GM12878 (cell line): ENCODE data around the gene TM4SF18. TPM values are rescaled to one million over a fixed set of nuclear protein-coding genes. Genes with fewer than 3 reads are reported as not detected.

Source experiments
- ATAC-seq: fragments of 200-7000 bp; cut with Tn5 transposase; 3 replicates; pipeline ENCODE4 v1.9.1; 2020; ENCODE audit warnings: mild to moderate bottlenecking, moderate library complexity
- BruUV-seq: library from RNA; stranded (reverse); fragments of 400-500 nt; replicated peaks from 2 replicates; lab custom pipeline; 2021; lab: Mats Ljungman, UMichigan
- CTCF ChIA-PET: fragments of 300-600 bp; sonication (Branson Sonifier 250); formaldehyde crosslinking; extraction: SDS; loops from one replicate; lab custom pipeline; 2021; ENCODE audit warnings: inconsistent platforms; lab: Yijun Ruan, JAX
- POLR2A ChIA-PET: fragments of 350-600 bp; formaldehyde crosslinking; extraction: SDS; loops from one replicate; lab custom pipeline; 2021; ENCODE audit warnings: inconsistent platforms; lab: Charles Lee
- RAD21 ChIA-PET: fragments of 300-600 bp; sonication (Branson Sonifier 250); formaldehyde crosslinking; loops from one replicate; lab custom pipeline; 2023; ENCODE audit warnings: antibody characterized with exemption; ENCODE audit not compliant: unreplicated experiment; lab: Charles Lee
- SMC1A ChIA-PET: fragments of 300-600 bp; sonication (Branson Sonifier 250); formaldehyde crosslinking; loops from one replicate; lab custom pipeline; 2023; ENCODE audit not compliant: unreplicated experiment, uncharacterized antibody; lab: Charles Lee
- DNase-seq: peaks from one replicate; pipeline ENCODE4 v3.0.0-alpha.2; 2011; ENCODE audit warnings: low read depth, low spot score
- FAIRE-seq: peaks from 3 replicates; lab custom pipeline; 2011; peaks lifted over from hg19 to GRCh38; lab: Jason Lieb, UNC
- H2AFZ ChIP-seq: 2 replicates; pipeline ENCODE4 v1.6.0; 2011; ENCODE audit warnings: low read depth, low read length, control low read depth; ENCODE audit not compliant: control insufficient read depth
- H3K27ac ChIP-seq: 2 replicates; pipeline ENCODE4 v1.5.1; 2011; ENCODE audit warnings: control low read depth; ENCODE audit not compliant: control insufficient read depth, insufficient read depth
- H3K27me3 ChIP-seq, 2 experiments: replicated peaks in 1 of 2; 2 replicates each; pipeline versions ENCODE4 v1.6.0 to v1.6.1; 2011; ENCODE audit warnings: low read length in 1 of 2; ENCODE audit not compliant: control insufficient read depth in 2 of 2, insufficient read depth in 2 of 2
- H3K36me3 ChIP-seq, 2 experiments: 2 replicates each; pipeline ENCODE4 v1.5.1; 2011; ENCODE audit warnings: low read length in 1 of 2; ENCODE audit not compliant: control insufficient read depth in 2 of 2, insufficient read depth in 2 of 2
- H3K4me1 ChIP-seq: 2 replicates; pipeline ENCODE4 v1.6.1; 2011; ENCODE audit warnings: mild to moderate bottlenecking, low read length, moderate library complexity, mixed read lengths; ENCODE audit not compliant: control insufficient read depth, insufficient read depth
- H3K4me2 ChIP-seq: 2 replicates; pipeline ENCODE4 v1.6.0; 2011; ENCODE audit warnings: control low read depth; ENCODE audit not compliant: control insufficient read depth, insufficient read depth
- H3K4me3 ChIP-seq: fragments of 200-600 bp; sonication (generic); 2 replicates; pipeline ENCODE4 v1.5.1; 2016
- H3K79me2 ChIP-seq: 2 replicates; pipeline ENCODE4 v1.6.0; 2011; ENCODE audit warnings: low read length; ENCODE audit not compliant: control insufficient read depth, insufficient read depth
- H3K9ac ChIP-seq: 2 replicates; pipeline ENCODE4 v1.8.0; 2011; ENCODE audit warnings: low read length, control low read depth, mixed read lengths; ENCODE audit not compliant: control insufficient read depth, insufficient read depth
- H3K9me3 ChIP-seq: replicated peaks from 3 replicates; pipeline ENCODE4 v1.5.1; 2011; ENCODE audit warnings: mild to moderate bottlenecking, low read length; ENCODE audit not compliant: control insufficient read depth, insufficient read depth
- H4K20me1 ChIP-seq: 2 replicates; pipeline ENCODE4 v1.6.0; 2011; ENCODE audit not compliant: control insufficient read depth, insufficient read depth
- E4F1 ChIP-seq: fragments of 450-650 bp; IDR thresholded peaks from 2 replicates; pipeline ENCODE4 v1.6.1; 2018; ENCODE audit warnings: borderline replicate concordance, mild to moderate bottlenecking; ENCODE audit not compliant: partially characterized antibody
- ESRRA ChIP-seq: IDR thresholded peaks from 2 replicates; pipeline ENCODE4 v1.6.1; 2012; ENCODE audit warnings: mild to moderate bottlenecking, low read length, improper control_type of control experiment
- FOXK2 ChIP-seq: fragments of 450-650 bp; IDR thresholded peaks from 2 replicates; pipeline ENCODE4 v1.6.1; 2017; ENCODE audit warnings: mild to moderate bottlenecking, moderate library complexity
- IKZF2 ChIP-seq, 2 experiments: fragments of 450-650 bp; IDR thresholded peaks; 2 replicates each; pipeline ENCODE4 v1.6.1; 2017; ENCODE audit warnings: mild to moderate bottlenecking in 2 of 2, moderate library complexity in 2 of 2
- IRF4 ChIP-seq: IDR thresholded peaks from 2 replicates; pipeline ENCODE4 v1.6.1; 2011; ENCODE audit warnings: low read depth, low read length
- KLF5 ChIP-seq: fragments of 450-650 bp; IDR thresholded peaks from 2 replicates; pipeline ENCODE4 v1.6.1; 2014; ENCODE audit warnings: mild to moderate bottlenecking; ENCODE audit not compliant: partially characterized antibody
- MAX ChIP-seq: IDR thresholded peaks from 2 replicates; pipeline ENCODE4 v1.6.1; 2012; ENCODE audit warnings: low read depth, low read length, improper control_type of control experiment
- MYB ChIP-seq: fragments of 150-350 bp; IDR thresholded peaks from 2 replicates; pipeline ENCODE4 v1.6.1; 2014; ENCODE audit warnings: mild to moderate bottlenecking, low read depth, low read length, borderline replicate concordance
- NR2C1 ChIP-seq: fragments of 450-650 bp; IDR thresholded peaks from 2 replicates; pipeline ENCODE4 v1.6.1; 2017; ENCODE audit warnings: antibody characterized with exemption, mild to moderate bottlenecking, moderate library complexity
- PML ChIP-seq: IDR thresholded peaks from 2 replicates; pipeline ENCODE4 v1.6.1; 2012; ENCODE audit warnings: low read length, inconsistent platforms
- PRDM15 ChIP-seq: fragments of 450-650 bp; formaldehyde crosslinking; IDR thresholded peaks from 2 replicates; pipeline ENCODE4 v1.4.0; 2020; ENCODE audit warnings: mild to moderate bottlenecking, moderate library complexity
- RAD21 ChIP-seq: IDR thresholded peaks from 2 replicates; pipeline ENCODE4 v1.6.1; 2011; ENCODE audit warnings: mild to moderate bottlenecking, low read depth, low read length, moderate library complexity; ENCODE audit not compliant: insufficient read depth
- SMAD1 ChIP-seq: fragments of 450-650 bp; IDR thresholded peaks from 2 replicates; pipeline ENCODE4 v1.6.1; 2018; ENCODE audit warnings: mild to moderate bottlenecking, low read depth; ENCODE audit not compliant: partially characterized antibody
- SRF ChIP-seq, 2 experiments: IDR thresholded peaks; 2 replicates each; pipeline ENCODE4 v1.6.1; 2011; ENCODE audit warnings: low read depth in 2 of 2, low read length in 2 of 2, mild to moderate bottlenecking in 1 of 2, moderate library complexity in 1 of 2
- TCF12 ChIP-seq: IDR thresholded peaks from 2 replicates; pipeline ENCODE4 v1.6.1; 2011; ENCODE audit warnings: low read depth, mild to moderate bottlenecking, low read length
- USF2 ChIP-seq: IDR thresholded peaks from 2 replicates; pipeline ENCODE4 v1.6.1; 2011; ENCODE audit warnings: low read depth, low read length, improper control_type of control experiment, borderline replicate concordance
- YBX1 ChIP-seq: fragments of 450-650 bp; IDR thresholded peaks from 2 replicates; pipeline ENCODE4 v1.6.1; 2016; ENCODE audit warnings: antibody characterized with exemption
- ZNF207 ChIP-seq: fragments of 450-650 bp; IDR thresholded peaks from 2 replicates; pipeline ENCODE4 v1.6.1; 2014; ENCODE audit warnings: antibody characterized with exemption, mild to moderate bottlenecking, borderline replicate concordance
- ZNF622 ChIP-seq: fragments of 450-650 bp; IDR thresholded peaks from 2 replicates; pipeline ENCODE4 v1.6.1; 2017; ENCODE audit warnings: mild to moderate bottlenecking, inconsistent platforms
- WGBS: methylation state at CpG from one replicate; pipeline ENCODE4 v1.1.6; 2016; ENCODE audit warnings: low lambda C conversion rate; ENCODE audit not compliant: insufficient replicate concordance, insufficient coverage; ENCODE audit errors: missing lambda C conversion rate; 5-methylcytosine and 5-hydroxymethylcytosine counted together
- in situ Hi-C: fragments of 300-500 bp; cut with MboI; formaldehyde crosslinking; loops from 9 replicates; pipeline ENCODE4 v1.14.3; 2018; ENCODE audit warnings: mixed read lengths
- intact Hi-C: fragments of 100-400 bp; cut with micrococcal nuclease; formaldehyde crosslinking; loops from one replicate; pipeline ENCODE4 v1.14.2; 2022; ENCODE audit not compliant: unreplicated experiment
- polyA plus RNA-seq, 11 experiments: library from polyadenylated mRNA; depleted of rRNA in 4 of 11; unstranded in 6 of 11; stranded (reverse) in 5 of 11; fragments of >200 nt; fragmentation: Nextera tagmentation in 4 of 11; fragmentation: Illumina TruSeq in 1 of 11; extraction: Ambion mirVana in 4 of 11; extraction: Trizol in 1 of 11; gene quantifications; 1 replicate in 1 of 11; 2 replicates in 10 of 11; pipeline versions ENCODE4 v1.2.1 to v1.2.3, GENCODE V29; 2011 to 2016; ENCODE audit warnings: inconsistent platforms in 2 of 11, missing spikeins in 2 of 11, low read depth in 1 of 11
- total RNA-seq, 4 experiments: library from RNA; depleted of rRNA in 3 of 4; stranded (reverse); fragments of >200 nt in 3 of 4; fragmentation: Illumina TruSeq in 1 of 4; extraction: Trizol in 1 of 4; gene quantifications; 2 replicates each; pipeline versions ENCODE4 v1.2.1 to v1.2.3, GENCODE V29; 2013 to 2021

The TM4SF18 gene
- total and polyA plus RNA-seq, 10 of the 15 experiments (the other 5 are each of a cell fraction or from before 2014, with no cell fraction given): 0.01 TPM; not detected in 9

GRCh38 chr3:149340310-149340933 lies 7.0 kb upstream of the TM4SF18 start:
- WGBS: 0% methylated on average over 1 of the region's 1 CpG
- Histone ChIP-seq H3K36me3 (no peaks in the 10 kb centered on the region), H3K9me3 (no peaks in the 10 kb centered on the region), H2AFZ (no peak overlapping the region), H3K27me3 (no peaks in the 10 kb centered on the region; a peak in 1 of 4 replicates), H3K27ac (no peak overlapping the region), H3K9ac (no peak overlapping the region), H3K4me2 (no peak overlapping the region), H3K79me2 (no peaks in the 10 kb centered on the region), H3K4me1 (no peaks in the 10 kb centered on the region), H4K20me1 (no peaks in the 10 kb centered on the region), H3K4me3 (no peak overlapping the region)
- ChIA-PET RAD21 (no interaction called here), CTCF (interaction anchor here (1.1 to 1.5 kb wide), 2 partner anchors 10 to 139 kb away, joined by 5 read pairs; no protein-coding TSS in a partner anchor), POLR2A (no interaction called here), SMC1A (interaction anchor here (1.0 kb wide), 1 partner anchor 13 kb away, joined by 3 read pairs; no protein-coding TSS in a partner anchor)
- TF ChIP-seq KLF5 (no peak), PML (no peak), IRF4 (no peak), ZNF622 (no peak), SRF (IDR thresholded peaks at IDR 0.05; ENCODE audit: low read depth in 2 of 2, low read length in 2 of 2) (no peak), NR2C1 (no peak), SMAD1 (no peak), RAD21 (no peak), MYB (no peak), MAX (no peak), IKZF2 (IDR thresholded peaks at IDR 0.05) (no peak), PRDM15 (CRISPR knock-in tag) (no peak), E4F1 (no peak), FOXK2 (no peak), ZNF207 (no peak), YBX1 (no peak), TCF12 (no peak), USF2 (no peak), ESRRA (no peak)
- FAIRE-seq: no peak
- in situ Hi-C loops: no loop called here
- DNase-seq: no peak
- no TSS peak for BruUV-seq
- no peak for ATAC-seq
- intact Hi-C loops: no loop called here
